Body of pancreas (tissue), 4 donors: ENCODE data around the gene ZNF471.
A peak's percentile ranks its signal among the peaks of the same experiment; 100 is the strongest.

Source experiments
- POLR2A ChIP-seq, 3 donors: fragments of 450-650 bp; IDR thresholded peaks; one replicate each; pipeline ENCODE4 v1.6.1; 2016; ENCODE audit warnings: antibody characterized with exemption in 3 of 3, mild to moderate bottlenecking in 2 of 3
- TF ChIP-seq, protein P1 (sequence below), 7 experiments: fragments of 450-650 bp in 4 of 7; fragments of 200-600 bp in 3 of 7; sonication (generic) in 3 of 7; IDR thresholded peaks; one replicate each; pipeline ENCODE4 v1.5.1; 2016 to 2019; ENCODE audit warnings: antibody characterized with exemption in 7 of 7

DNA sequence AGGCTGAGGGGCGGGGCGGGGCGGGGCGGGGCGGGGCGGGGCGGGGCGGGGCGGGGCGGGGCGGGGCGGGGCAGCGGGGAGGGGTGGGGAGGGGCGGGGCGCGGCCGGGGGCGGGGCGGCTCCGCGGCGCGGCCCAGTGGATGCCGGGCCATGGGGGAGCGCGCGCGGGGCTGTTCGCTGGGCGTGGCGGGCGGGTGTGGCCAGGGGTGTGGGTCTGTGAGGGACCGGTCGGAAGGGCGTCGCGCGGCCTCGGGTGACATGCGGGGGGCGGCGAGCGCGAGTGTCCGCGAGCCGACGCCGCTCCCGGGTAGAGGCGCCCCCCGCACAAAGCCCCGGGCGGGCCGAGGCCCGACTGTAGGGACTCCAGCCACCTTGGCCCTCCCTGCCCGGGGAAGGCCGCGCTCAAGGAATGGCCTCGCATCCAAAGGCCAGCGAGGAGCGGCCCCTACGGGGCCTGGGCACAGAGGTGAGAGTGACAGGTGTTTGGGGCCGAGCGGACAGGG is 31.2 kb downstream of the ZNF471 start, which contains the start of gene ZFP28:
- peak in 1 of 3 donors; percentile 2 for TF ChIP-seq POLR2A (IDR thresholded peaks at IDR 0.05)
- TF ChIP-seq, protein P1, sequence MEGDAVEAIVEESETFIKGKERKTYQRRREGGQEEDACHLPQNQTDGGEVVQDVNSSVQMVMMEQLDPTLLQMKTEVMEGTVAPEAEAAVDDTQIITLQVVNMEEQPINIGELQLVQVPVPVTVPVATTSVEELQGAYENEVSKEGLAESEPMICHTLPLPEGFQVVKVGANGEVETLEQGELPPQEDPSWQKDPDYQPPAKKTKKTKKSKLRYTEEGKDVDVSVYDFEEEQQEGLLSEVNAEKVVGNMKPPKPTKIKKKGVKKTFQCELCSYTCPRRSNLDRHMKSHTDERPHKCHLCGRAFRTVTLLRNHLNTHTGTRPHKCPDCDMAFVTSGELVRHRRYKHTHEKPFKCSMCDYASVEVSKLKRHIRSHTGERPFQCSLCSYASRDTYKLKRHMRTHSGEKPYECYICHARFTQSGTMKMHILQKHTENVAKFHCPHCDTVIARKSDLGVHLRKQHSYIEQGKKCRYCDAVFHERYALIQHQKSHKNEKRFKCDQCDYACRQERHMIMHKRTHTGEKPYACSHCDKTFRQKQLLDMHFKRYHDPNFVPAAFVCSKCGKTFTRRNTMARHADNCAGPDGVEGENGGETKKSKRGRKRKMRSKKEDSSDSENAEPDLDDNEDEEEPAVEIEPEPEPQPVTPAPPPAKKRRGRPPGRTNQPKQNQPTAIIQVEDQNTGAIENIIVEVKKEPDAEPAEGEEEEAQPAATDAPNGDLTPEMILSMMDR (IDR thresholded peaks at IDR 0.05), result no peak
